Activated CD4-positive, alpha-beta T cell treated with anti-CD3 and anti-CD28 coated beads for 24 hours (primary cell): ENCODE data around the gene C7orf25.

Source experiments
- DNase-seq, 2 donors: peaks; one replicate each; pipeline ENCODE4 v3.0.0-alpha.2; 2020; ENCODE audit warnings: low read depth in 2 of 2

Gene C7orf25

GRCh38 chr7:42911454-42912447, at the start of gene C7orf25:
Gene C7orf25, minus strand, starts transcription at chr7:42912070. Its CDS starts 1,170 bp downstream, at chr7:42910900.
- peak; percentile 91 to 93 for DNase-seq

GRCh38 chr7:42961170-42961569, 49.3 kb upstream of the C7orf25 start:
- DNase-seq, result no peak

GRCh38 chr7:42960762-42961161, 48.9 kb upstream of the C7orf25 start:
- DNase-seq, result no peak

GRCh38 chr7:42959549-42959948, 47.7 kb upstream of the C7orf25 start:
- no peak for DNase-seq

- no peak for DNase-seq
Measured at GRCh38 chr7:42956062-42956461, 44.2 kb upstream of the C7orf25 start.

GRCh38 chr7:42953994-42954393, 42.1 kb upstream of the C7orf25 start:
- no peak for DNase-seq

- DNase-seq, result no peak
Measured at GRCh38 chr7:42952328-42952727, 40.5 kb upstream of the C7orf25 start.

- DNase-seq, result no peak
Measured at GRCh38 chr7:42950417-42950816, 38.5 kb upstream of the C7orf25 start.

GRCh38 chr7:42947521-42947920, 35.7 kb upstream of the C7orf25 start:
- DNase-seq, result no peak

- no peak for DNase-seq
Measured at GRCh38 chr7:42946627-42946950, 34.7 kb upstream of the C7orf25 start.

- DNase-seq, result no peak
Measured at GRCh38 chr7:42945821-42946626, 34.2 kb upstream of the C7orf25 start.

GRCh38 chr7:42940985-42941847, 29.3 kb upstream of the C7orf25 start:
- peak; percentile 65 to 74 for DNase-seq

- no peak for DNase-seq
Measured at GRCh38 chr7:42939457-42940240, 27.8 kb upstream of the C7orf25 start.

GRCh38 chr7:42935861-42936260, 24.0 kb upstream of the C7orf25 start:
- DNase-seq, result no peak

- no peak for DNase-seq
Measured at GRCh38 chr7:42934291-42934690, 22.4 kb upstream of the C7orf25 start.

- DNase-seq, result no peak
Measured at GRCh38 chr7:42932811-42933591, 21.1 kb upstream of the C7orf25 start.

GRCh38 chr7:42931834-42932651, 20.2 kb upstream of the C7orf25 start, which contains the start of the genes MRPL32 and PSMA2:
Gene MRPL32, plus strand, starts transcription at chr7:42932376. Its CDS starts 11 bp downstream, at chr7:42932387.
Gene PSMA2, minus strand, starts transcription at chr7:42932174. Its CDS starts 16 bp downstream, at chr7:42932158.
- DNase-seq, result peak; percentile 86 to 88

GRCh38 chr7:42931447-42931833, 19.6 kb upstream of the C7orf25 start:
- no peak for DNase-seq

- no peak for DNase-seq
Measured at GRCh38 chr7:42930889-42931288, 19.0 kb upstream of the C7orf25 start.
